ENCODE results near the gene LRRC71.

Gene LRRC71

GRCh38 chr1:156947127-156947526 lies 26.7 kb downstream of the LRRC71 start:
- DNase-seq (ENCODE audit: low spot score), result no peak

GRCh38 chr1:156947818-156948525 lies 27.5 kb downstream of the LRRC71 start:
- DNase-seq (ENCODE audit: low spot score), result no peak

- no peak for DNase-seq (ENCODE audit: low spot score)
Measured at GRCh38 chr1:156948708-156949107, 28.3 kb downstream of the LRRC71 start.

- DNase-seq (ENCODE audit: low spot score), result no peak
Measured at GRCh38 chr1:156949127-156949526, 28.7 kb downstream of the LRRC71 start.

- DNase-seq (ENCODE audit: low spot score), result no peak
Measured at GRCh38 chr1:156951371-156951770, 30.9 kb downstream of the LRRC71 start.

GRCh38 chr1:156953571-156953970 lies 33.1 kb downstream of the LRRC71 start:
- DNase-seq (ENCODE audit: low spot score), result no peak

- DNase-seq (ENCODE audit: low spot score), result no peak
Measured at GRCh38 chr1:156956333-156956732, 35.9 kb downstream of the LRRC71 start.

GRCh38 chr1:156957634-156958033 lies 37.2 kb downstream of the LRRC71 start:
- DNase-seq (ENCODE audit: low spot score), result no peak

- DNase-seq (ENCODE audit: low spot score), result no peak
Measured at GRCh38 chr1:156958247-156958714, 37.8 kb downstream of the LRRC71 start.

- DNase-seq (ENCODE audit: low spot score), result no peak
Measured at GRCh38 chr1:156959414-156959813, 39.0 kb downstream of the LRRC71 start.

- DNase-seq (ENCODE audit: low spot score), result no peak
Measured at GRCh38 chr1:156959925-156960324, 39.5 kb downstream of the LRRC71 start.

- peak; percentile 25 for DNase-seq (ENCODE audit: low spot score)
Measured at GRCh38 chr1:156961709-156962108, 41.3 kb downstream of the LRRC71 start.

- peak; percentile 8 for DNase-seq (ENCODE audit: low spot score)
Measured at GRCh38 chr1:156963621-156964020, 43.2 kb downstream of the LRRC71 start.

GRCh38 chr1:156964441-156964840 lies 44.0 kb downstream of the LRRC71 start:
- DNase-seq (ENCODE audit: low spot score), result no peak

- no peak for DNase-seq (ENCODE audit: low spot score)
Measured at GRCh38 chr1:156969496-156969895, 49.1 kb downstream of the LRRC71 start.

GRCh38 chr1:156970017-156970416 lies 49.6 kb downstream of the LRRC71 start:
- DNase-seq (ENCODE audit: low spot score), result no peak

- no peak for DNase-seq (ENCODE audit: low spot score)
Measured at GRCh38 chr1:156973417-156973816, 53.0 kb downstream of the LRRC71 start.

- DNase-seq (ENCODE audit: low spot score), result no peak
Measured at GRCh38 chr1:156975084-156975483, 54.7 kb downstream of the LRRC71 start.

GRCh38 chr1:156980551-156980950 lies 60.1 kb downstream of the LRRC71 start:
- DNase-seq (ENCODE audit: low spot score), result no peak
